Hepatocyte (in vitro differentiated cells): ENCODE measurements around the gene LAMA4.

Experiments
- EZH2 ChIP-seq: fragments of 200-600 bp; sonication (generic); IDR thresholded peaks from 2 replicates; pipeline ENCODE4 v1.6.1; 2016; ENCODE audit warnings: antibody characterized with exemption, mild to moderate bottlenecking, borderline replicate concordance
- EZH2phosphoT487 ChIP-seq: fragments of 200-600 bp; sonication (generic); IDR thresholded peaks from one replicate; pipeline ENCODE4 v1.6.1; 2018; ENCODE audit warnings: antibody characterized with exemption, mild to moderate bottlenecking, low read depth, moderate library complexity; ENCODE audit not compliant: unreplicated experiment, severe bottlenecking
- TF ChIP-seq, protein P1 (sequence below): fragments of 200-600 bp; sonication (generic); IDR thresholded peaks from 2 replicates; pipeline ENCODE4 v1.5.1; 2016; ENCODE audit warnings: antibody characterized with exemption, mild to moderate bottlenecking; ENCODE audit not compliant: poor library complexity

DNA sequence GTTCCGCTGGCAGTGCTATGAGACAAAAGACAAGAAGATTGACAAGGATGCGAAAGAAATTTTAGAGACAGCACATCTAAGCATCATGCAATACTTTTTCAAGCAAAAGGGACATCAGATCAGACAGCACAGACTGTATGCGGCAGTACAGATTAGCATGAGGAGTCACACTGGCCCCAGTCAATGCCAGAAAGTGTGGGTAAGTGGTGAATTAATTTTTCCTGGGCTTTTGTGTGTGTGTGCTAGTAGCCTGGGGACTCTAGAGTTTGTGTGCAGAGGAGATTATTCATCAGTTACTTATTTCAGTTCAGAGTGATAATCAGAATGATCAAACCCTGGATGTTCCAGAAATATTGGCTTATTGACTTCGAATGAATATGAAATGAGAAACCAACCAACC, 47.2 kb downstream of the LAMA4 start:
- TF ChIP-seq, protein P1, sequence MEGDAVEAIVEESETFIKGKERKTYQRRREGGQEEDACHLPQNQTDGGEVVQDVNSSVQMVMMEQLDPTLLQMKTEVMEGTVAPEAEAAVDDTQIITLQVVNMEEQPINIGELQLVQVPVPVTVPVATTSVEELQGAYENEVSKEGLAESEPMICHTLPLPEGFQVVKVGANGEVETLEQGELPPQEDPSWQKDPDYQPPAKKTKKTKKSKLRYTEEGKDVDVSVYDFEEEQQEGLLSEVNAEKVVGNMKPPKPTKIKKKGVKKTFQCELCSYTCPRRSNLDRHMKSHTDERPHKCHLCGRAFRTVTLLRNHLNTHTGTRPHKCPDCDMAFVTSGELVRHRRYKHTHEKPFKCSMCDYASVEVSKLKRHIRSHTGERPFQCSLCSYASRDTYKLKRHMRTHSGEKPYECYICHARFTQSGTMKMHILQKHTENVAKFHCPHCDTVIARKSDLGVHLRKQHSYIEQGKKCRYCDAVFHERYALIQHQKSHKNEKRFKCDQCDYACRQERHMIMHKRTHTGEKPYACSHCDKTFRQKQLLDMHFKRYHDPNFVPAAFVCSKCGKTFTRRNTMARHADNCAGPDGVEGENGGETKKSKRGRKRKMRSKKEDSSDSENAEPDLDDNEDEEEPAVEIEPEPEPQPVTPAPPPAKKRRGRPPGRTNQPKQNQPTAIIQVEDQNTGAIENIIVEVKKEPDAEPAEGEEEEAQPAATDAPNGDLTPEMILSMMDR, result no peak
- TF ChIP-seq EZH2phosphoT487, result no peak
- TF ChIP-seq EZH2, result no peak
